Measurements from ENCODE around the gene SUN1.

Gene SUN1

DNA sequence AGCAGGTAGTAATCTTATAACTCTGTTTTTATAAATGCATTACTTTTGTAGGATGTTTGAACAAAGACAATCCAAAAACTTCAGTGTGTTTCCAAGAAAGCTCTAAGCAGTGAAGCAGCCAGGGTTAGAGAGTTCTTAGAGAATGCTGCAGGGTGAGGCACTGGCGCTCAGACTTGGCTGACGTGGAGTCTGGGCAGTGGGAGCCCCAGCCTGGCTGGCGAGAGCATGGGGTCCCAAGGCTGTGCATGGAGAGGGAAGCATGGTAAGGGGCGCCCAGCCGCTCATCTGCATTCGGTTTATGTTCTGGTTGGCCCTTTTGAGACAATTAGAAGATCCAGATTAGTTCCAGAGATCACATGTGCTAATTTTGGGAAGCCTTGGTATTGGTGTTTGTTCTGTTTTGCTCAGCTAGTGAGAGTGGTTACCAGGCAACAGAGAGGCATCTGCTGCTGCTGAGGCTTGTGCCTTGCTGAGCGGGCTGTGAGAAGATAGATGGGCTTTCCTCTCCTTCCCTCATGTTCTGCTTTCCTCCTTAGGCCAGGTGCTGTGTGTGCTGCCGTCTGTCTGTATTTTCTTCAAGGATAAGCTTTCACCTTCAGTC, 10.3 kb downstream of the SUN1 start:
- TF ChIP-seq, protein P1, sequence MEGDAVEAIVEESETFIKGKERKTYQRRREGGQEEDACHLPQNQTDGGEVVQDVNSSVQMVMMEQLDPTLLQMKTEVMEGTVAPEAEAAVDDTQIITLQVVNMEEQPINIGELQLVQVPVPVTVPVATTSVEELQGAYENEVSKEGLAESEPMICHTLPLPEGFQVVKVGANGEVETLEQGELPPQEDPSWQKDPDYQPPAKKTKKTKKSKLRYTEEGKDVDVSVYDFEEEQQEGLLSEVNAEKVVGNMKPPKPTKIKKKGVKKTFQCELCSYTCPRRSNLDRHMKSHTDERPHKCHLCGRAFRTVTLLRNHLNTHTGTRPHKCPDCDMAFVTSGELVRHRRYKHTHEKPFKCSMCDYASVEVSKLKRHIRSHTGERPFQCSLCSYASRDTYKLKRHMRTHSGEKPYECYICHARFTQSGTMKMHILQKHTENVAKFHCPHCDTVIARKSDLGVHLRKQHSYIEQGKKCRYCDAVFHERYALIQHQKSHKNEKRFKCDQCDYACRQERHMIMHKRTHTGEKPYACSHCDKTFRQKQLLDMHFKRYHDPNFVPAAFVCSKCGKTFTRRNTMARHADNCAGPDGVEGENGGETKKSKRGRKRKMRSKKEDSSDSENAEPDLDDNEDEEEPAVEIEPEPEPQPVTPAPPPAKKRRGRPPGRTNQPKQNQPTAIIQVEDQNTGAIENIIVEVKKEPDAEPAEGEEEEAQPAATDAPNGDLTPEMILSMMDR (IDR thresholded peaks at IDR 0.05): no peak

DNA sequence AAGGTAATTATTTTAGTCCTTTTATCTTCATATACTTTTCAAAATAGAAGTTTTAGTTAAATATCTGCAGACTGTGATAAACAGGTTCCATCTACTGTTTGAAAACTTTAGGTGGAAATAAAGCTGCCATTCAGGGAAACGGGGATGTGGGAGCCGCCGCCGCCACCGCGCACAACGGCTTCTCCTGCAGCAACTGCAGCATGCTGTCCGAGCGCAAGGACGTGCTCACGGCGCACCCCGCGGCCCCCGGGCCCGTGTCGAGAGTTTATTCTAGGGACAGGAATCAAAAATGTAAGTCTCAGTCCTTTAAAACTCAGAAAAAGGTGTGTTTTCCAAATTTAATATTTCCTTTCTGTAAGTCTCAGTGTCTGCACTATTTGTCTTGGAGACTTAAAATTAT, 11.0 kb downstream of the SUN1 start:
- TF ChIP-seq, protein P1 (IDR thresholded peaks at IDR 0.05): no peak

DNA sequence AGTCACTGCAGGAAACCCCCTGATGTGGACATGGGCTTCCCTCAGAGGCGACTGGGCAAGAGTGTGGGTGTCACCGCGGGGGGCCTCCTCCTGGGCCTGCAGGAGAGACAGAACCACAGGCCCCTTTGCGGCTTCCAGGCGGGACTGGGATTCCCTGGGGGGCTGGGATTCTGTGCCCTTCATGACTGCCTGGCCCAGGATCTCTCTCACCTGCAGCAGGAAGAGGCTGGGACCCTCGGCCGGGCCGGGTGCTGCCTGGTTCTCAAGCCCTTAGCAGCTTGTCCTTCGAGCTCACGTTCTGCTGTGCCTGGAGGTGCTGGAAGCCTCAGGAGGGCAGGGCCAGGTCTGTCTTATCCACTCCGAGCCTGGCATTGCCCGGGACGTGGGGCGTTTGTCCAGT, 11.8 kb downstream of the SUN1 start:
- TF ChIP-seq, protein P1 (IDR thresholded peaks at IDR 0.05): no peak

DNA sequence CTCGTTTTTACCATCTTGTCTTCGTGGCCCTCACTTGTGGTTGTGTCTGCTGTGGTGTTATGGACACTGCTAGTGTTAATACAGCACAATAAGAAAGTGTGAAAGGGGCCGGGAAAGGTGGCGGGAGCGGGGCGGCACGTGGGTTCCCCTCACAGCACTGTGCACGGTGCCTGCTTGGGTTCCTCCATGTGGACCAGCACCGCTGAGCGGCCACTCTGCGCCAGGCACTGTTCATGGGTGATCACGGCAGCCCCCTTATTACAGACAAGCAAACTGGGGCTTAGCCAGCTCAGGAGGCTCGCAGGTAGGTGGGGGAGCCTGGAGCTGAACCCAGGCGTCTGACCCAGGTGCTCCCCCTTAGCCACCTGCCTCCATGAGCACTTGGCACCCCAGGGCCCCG, 12.2 kb downstream of the SUN1 start:
- TF ChIP-seq, protein P1 (IDR thresholded peaks at IDR 0.05): no peak

DNA sequence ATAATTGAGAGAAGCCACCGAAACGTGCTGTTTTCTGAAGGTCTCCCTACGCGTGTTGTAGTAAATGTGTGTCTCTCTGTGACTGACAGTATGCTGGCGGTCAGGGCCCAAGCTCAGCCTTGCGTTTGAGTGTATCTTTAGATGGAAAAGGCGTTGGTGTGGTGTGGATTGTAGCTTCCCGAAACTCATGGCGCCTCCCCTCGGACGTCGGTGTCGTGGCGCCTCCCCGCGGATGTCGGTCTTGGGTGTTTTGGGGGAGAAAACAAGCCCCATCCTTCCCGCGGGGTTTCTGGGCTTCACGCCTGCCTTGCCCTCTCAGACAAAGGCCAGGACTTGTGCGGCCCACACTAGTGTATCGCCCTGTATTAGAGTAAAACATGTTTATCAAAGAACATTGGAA, 12.8 kb downstream of the SUN1 start:
- TF ChIP-seq, protein P1 (IDR thresholded peaks at IDR 0.05): no peak

DNA sequence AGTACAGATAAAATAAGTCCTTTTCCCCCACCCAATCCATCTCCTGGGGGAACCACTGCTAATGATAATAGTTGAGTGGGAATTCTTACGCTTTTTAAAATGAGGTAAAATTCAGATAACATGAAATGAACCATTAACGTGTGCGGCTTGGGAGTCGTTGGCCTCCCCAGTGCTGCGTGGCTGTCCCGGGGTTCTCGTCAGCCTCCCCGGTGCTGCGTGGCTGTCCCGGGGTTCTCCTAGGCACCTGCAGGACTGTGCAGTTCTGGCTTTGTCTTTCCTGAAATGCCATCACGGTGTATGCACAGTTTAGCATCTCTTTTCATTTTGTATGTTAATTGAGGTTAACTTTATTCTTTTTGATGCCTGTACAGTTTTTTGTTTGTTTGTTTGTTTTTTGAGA, 13.5 kb downstream of the SUN1 start:
- TF ChIP-seq, protein P1 (IDR thresholded peaks at IDR 0.05): no peak

DNA sequence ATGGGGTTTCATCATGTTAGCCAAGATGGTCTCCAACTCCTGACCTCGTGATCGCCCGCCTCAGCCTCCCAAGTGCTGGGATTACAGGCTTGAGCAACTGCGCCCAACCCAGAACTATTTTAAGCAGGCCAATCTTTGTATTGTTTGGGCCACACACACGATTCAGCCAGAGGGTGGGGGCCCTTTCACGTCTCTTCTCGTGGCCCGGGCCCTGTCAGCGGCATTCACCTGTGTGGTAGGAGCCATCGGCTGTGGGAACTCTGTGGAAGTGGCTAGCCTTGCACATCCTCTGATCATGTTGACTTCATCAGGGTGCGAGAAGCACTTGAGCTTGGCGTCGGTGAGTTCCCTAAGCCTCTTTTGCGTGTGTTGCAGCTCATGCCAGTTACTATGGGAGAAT, 16.9 kb downstream of the SUN1 start:
- TF ChIP-seq, protein P1 (IDR thresholded peaks at IDR 0.05): no peak

DNA sequence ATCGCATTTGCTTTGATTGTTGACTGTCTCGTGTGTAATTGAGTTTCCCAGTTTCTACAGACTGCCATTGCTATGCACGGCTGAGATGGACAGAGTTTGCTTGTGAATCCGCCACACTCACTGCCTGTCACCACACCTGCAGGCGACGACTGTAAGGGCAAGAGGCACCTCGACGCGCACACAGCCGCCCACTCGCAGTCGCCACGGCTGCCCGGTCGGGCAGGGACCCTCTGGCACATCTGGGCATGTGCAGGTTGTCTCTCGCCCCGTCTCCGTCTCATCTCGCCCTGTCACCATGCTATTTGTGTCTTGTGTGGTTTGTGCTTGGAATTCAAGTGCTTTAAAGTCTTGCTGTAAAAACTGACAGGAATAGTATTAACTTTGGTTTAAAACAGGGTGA, 17.5 kb downstream of the SUN1 start:
- TF ChIP-seq, protein P1 (IDR thresholded peaks at IDR 0.05): no peak

Measured in LNCAP (cell line).